GM19467 (cell line): ENCODE measurements around the gene TBRG4.

Experiments
- ATAC-seq: cut with Tn5 transposase; IDR thresholded peaks from one replicate; pipeline ENCODE4 v1.9.1; 2021; ENCODE audit warnings: mild to moderate bottlenecking, moderate library complexity; ENCODE audit not compliant: unreplicated experiment

TBRG4 gene

DNA sequence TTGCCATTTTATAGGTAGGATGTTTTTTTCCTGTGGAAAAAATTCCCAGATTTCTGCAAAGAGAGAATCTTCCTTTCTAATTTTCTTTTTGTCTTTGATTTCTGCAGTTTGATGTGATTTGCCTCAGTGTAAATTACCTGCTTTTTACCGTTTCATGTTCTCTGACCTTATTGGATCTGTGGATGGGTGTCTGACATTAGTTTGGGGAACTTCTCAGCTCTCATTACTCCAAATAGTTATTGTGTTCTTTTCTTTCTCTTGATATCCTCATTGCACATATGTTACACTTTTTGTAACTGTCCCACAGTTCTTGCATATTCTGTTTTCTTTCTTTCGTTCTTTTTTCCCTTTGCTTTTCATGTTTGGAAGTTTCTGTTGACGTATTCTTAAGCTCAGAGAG lies 51.2 kb downstream of the TBRG4 start:
- ATAC-seq: no peak

DNA sequence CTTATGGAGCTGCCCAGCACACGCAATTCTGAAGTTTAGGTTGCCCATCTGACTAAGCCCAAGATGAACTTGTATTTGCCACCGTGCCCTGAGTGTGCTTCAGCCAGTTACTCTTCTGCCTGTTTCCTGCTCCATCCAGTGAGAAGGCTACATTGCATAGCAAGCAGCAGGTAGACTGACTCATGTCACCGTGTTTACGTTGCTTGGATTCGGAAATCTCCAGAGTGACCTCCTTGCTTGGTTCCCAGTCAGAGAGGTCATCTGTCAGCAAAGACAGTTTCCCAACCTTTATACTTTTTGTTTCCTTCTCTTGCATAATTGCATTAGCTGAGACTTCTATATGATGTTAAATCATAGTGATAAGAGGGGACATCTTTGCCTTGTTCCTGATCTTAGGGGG lies 53.6 kb downstream of the TBRG4 start:
- ATAC-seq: no peak

DNA sequence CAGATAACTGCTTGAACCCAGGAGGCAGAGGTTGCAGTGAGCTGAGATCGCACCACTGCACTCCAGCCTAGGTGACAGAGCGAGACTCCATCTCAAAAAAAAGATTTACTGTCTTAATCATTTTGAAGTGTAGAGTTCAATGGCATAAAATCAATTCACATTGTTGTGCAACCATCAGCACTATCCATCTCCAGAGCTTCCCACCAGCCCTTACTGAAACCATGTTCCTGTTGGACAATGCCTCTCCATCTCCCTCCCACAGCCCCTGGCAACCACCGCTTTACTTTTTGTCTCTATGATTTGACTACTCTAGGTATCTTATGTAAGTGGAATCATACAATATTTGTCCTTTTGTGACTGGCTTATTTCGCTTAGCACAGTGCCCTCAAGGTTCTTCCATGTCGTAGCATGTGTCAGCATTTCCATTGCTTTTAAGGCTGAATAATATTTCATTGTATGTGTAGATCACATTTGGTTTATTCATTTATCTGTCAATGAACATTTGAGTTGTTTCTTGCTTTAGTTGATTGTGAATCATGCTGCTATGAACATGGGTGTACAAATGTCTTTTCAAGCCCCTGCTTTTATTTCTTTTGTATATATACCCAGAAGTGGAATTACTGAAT lies 55.8 kb downstream of the TBRG4 start:
- no peak for ATAC-seq

DNA sequence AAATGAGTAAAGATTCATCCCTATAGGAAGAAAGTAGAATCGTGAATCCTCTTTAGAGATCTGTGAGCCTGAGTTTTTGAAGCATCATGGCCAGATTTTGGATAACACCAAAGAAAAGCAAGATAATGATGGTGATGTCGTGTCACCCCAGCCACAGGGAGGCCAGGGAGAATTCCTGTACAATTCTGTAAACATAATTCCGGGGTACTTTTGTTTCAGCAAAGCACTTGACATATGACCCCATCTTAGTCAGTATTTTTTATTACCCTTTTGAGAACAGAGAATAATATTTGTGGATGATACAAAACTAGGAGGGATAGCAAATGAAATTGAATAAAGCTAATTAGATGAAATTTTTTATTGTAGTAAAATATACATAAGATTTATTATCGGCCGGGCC lies 56.5 kb downstream of the TBRG4 start:
- ATAC-seq: no peak

DNA sequence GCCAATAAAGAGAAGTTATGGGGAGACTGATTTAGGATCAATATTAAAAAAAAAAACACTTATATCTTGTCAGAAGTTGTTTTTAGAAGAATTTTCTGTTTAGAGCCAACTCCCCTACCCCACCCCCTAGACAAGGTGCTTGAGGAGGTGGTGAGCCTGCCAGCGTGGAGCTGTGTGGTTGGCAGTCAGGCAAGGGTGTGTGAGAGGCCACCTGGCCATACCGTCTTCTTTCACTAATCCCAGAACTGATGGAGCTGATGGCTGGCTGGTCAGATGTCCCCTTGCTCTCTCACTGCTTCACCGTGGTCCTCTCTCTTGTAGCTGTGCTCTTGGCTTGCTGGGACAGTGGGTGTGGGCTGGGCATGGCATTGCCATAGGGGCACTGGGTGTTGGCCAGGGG lies 57.1 kb downstream of the TBRG4 start:
- no peak for ATAC-seq

DNA sequence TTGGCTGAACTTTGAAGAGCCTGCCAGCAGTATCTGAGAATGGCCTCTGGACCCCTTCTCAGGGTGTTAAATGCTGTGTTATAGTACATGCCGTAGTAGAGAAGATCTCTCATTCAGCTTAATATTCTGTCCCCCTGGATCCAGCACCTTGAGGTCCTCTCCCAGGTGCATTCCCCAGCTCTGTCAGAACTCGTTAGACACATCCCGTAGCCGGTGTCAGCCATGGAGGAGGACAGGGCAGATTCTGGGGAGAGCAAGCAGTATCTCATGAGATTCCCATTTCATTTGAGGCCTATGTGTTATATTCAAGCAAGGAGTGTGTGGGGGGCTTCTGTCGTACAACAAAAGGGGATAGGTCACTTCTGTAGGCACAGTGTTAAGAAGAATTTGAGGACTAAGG lies 57.6 kb downstream of the TBRG4 start:
- no peak for ATAC-seq

DNA sequence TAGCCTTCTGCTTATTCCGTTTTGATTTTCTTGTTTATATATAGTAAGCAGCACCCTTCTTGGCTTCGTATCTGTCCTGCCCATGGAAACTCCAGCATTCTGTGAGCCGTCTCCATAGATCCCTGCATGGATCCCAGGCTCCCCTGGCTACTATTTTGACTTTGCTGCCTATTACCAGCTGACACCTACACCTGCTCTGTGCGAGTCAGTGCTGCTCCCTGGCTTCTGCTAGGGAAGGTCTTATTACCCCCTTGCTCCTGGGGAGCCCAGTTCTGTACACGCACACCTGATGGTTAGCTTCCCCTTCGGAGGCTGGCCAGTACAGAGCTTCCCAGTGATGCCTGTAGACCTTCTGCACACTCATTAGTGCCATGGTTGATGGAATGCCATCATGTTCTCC lies 58.1 kb downstream of the TBRG4 start:
- ATAC-seq: no peak

DNA sequence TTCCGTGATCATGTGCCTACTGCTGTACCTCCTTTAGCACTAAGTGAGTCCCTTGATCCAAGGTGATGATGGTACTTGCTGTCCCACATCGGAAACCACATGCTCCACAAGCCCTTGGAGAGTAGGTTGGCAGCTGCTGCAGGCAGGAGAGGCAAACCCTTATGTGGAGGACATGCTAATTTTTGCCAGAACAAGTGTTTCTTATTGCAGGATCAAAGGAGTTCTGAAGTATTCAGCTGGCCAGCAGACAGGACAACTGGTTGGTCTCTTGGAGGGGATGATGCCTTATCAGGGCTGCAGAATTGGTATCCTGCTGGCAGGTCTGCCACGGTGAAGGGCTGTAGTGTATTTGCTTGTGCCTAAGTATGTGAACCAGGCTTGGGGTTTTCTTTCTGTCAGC lies 59.5 kb downstream of the TBRG4 start:
- no peak for ATAC-seq

DNA sequence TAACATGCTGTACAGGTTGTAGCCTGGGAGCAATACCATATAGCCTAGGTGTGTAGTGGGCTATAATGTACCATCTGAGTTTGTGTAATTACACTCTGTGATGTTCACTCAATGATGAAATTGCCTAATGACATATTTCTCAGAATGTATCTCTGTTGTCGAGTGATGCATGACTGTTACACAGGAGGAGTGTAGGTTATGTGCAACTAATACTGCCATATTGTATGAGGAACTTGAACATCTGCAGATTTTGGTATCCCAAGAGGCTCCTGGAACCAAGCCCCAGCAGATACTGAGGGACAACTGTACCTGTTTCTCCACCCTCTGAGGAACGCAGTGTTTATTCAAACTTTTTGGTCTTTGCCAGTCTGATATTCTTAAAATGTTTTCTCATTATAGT lies 61.3 kb downstream of the TBRG4 start:
- ATAC-seq: no peak
